ENCODE results near the gene RAB31.

DNA sequence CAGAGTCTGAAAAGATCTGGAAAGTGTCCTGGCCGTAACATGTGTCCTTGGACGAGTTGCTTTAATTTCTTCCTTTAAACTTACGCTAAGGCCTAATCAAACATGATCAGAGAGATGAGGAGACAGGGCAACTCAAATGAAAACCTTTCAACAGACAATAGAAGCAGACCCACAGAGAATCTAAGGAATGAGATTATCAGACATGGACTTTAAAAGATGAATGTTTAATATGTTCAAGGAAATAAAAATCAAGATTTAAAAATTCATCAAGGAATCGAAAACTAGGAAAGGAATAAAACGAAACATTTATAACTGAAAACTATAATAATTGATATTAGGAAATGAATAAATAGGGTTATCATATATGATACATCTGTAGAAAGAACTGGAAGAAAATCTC is 55.1 kb downstream of the RAB31 start:
- TF ChIP-seq, protein P1, sequence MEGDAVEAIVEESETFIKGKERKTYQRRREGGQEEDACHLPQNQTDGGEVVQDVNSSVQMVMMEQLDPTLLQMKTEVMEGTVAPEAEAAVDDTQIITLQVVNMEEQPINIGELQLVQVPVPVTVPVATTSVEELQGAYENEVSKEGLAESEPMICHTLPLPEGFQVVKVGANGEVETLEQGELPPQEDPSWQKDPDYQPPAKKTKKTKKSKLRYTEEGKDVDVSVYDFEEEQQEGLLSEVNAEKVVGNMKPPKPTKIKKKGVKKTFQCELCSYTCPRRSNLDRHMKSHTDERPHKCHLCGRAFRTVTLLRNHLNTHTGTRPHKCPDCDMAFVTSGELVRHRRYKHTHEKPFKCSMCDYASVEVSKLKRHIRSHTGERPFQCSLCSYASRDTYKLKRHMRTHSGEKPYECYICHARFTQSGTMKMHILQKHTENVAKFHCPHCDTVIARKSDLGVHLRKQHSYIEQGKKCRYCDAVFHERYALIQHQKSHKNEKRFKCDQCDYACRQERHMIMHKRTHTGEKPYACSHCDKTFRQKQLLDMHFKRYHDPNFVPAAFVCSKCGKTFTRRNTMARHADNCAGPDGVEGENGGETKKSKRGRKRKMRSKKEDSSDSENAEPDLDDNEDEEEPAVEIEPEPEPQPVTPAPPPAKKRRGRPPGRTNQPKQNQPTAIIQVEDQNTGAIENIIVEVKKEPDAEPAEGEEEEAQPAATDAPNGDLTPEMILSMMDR (IDR thresholded peaks at IDR 0.05) = no peak
- TF ChIP-seq POLR2A (IDR thresholded peaks at IDR 0.05) = no peak
